ENCODE measurements around the gene SV2B.

SV2B gene

DNA sequence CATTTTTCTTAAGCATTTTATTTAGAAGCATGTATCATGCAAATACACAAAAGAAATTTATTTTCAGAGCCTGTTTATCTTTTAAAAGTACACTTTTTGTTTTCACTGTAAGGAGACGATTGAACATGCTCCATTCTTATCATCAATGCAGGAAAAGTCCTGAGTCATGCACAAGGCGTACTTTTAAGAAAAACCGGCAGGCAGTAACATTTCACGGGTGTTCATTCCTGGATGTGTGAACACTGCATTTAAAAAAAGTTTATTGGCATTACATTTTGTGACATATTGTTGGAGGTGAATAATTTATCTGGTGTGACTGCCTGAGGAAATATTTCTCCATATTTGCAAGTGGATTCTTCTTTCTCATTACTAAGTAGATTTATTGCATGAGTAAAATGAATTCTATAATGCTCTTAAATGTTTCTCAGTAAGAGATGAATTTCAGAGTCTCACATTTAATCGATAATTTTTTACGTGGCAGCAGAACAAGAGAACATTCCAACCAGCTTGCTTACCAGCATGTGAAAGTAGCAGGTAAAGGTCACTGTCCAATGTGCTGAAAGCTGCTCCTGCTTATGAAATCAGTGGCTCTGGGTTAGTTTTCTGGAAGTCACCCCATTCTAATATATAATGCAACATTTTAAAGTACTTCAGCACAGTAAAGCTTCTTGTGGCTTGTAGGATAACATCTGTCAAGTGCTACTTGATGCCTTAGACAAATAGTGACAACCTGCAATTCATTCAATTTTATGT lies 87.0 kb downstream of the SV2B start:
- Histone ChIP-seq H3K27me3 (ENCODE audit: insufficient read depth, low read depth, severe bottlenecking) (no peaks in the 10 kb centered on the region), H3K36me3 (no peaks in the 10 kb centered on the region), H3K9me3 (ENCODE audit: severe bottlenecking) (no peaks in the 10 kb centered on the region), H3K4me3 (ENCODE audit: low read depth, low read length) (no peak overlapping the region), H3K27ac (no peak overlapping the region)
- TF ChIP-seq, protein P1, sequence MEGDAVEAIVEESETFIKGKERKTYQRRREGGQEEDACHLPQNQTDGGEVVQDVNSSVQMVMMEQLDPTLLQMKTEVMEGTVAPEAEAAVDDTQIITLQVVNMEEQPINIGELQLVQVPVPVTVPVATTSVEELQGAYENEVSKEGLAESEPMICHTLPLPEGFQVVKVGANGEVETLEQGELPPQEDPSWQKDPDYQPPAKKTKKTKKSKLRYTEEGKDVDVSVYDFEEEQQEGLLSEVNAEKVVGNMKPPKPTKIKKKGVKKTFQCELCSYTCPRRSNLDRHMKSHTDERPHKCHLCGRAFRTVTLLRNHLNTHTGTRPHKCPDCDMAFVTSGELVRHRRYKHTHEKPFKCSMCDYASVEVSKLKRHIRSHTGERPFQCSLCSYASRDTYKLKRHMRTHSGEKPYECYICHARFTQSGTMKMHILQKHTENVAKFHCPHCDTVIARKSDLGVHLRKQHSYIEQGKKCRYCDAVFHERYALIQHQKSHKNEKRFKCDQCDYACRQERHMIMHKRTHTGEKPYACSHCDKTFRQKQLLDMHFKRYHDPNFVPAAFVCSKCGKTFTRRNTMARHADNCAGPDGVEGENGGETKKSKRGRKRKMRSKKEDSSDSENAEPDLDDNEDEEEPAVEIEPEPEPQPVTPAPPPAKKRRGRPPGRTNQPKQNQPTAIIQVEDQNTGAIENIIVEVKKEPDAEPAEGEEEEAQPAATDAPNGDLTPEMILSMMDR (IDR thresholded peaks at IDR 0.05; ENCODE audit: low read depth, low read length), result no peak
- no peak for DNase-seq

DNA sequence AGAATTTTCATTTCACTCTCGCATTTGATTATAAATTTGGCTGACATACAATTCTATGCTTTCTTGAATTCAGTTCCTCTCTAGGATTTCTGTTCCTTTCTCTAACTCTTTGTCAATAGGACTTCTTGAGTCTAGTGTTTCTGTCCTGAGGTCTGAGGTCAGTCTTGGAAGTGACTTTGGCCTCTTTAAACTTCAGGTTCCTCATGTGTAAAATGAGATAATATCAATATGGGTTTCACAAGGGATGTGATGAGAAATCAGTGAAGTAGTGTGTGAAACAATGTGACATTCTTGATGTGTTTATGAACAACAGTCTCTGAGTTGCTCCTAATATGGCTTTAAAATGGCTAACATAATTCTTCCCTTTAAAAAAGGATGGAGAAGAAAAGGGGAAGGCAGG lies 92.2 kb downstream of the SV2B start:
- DNase-seq, result no peak
- H3K9me3 ChIP-seq (ENCODE audit: severe bottlenecking), result no peaks in the 10 kb centered on the region
- TF ChIP-seq, protein P1 (IDR thresholded peaks at IDR 0.05; ENCODE audit: low read depth, low read length), result no peak
- H3K4me3 ChIP-seq (ENCODE audit: low read depth, low read length), result no peak overlapping the region
- no peaks in the 10 kb centered on the region for H3K36me3 ChIP-seq
- no peaks in the 10 kb centered on the region for H3K27me3 ChIP-seq (ENCODE audit: insufficient read depth, low read depth, severe bottlenecking)
- H3K27ac ChIP-seq, result no peak overlapping the region

DNA sequence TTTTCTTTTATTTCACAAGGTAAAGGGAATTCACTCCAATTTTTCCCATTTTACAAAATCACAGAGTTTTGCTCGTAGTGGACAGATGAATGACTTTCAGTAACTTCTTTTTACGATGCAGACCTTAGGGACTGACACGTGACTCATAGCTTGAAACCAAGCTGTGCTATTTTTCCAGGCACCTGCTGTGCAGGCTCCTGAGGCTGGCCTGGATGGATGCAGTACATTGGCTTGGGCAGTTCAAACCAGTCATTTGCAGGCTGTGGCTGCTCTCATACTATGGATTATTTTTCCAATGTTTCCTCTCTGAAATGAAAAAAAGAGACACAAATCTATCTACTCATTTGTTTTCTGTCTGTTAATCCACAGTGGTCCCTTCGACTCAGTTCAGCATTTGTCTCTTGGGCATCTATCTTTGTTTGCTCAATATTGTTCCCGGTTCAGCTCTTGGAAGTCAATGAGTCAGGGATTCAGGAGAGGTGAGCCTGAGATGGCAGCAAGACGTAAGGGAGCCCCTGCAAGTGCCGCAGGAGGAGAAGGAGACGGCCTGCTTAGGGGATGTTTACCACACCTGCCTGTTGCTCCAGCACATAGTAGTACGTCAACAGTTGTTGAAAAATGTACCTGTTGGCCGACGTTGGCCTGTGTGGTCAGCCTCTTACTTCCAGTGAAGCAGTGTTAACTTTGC lies 92.8 kb downstream of the SV2B start:
- no peaks in the 10 kb centered on the region for H3K36me3 ChIP-seq
- no peak overlapping the region for H3K27ac ChIP-seq
- no peaks in the 10 kb centered on the region for H3K27me3 ChIP-seq (ENCODE audit: insufficient read depth, low read depth, severe bottlenecking)
- TF ChIP-seq, protein P1 (IDR thresholded peaks at IDR 0.05; ENCODE audit: low read depth, low read length), result no peak
- no peaks in the 10 kb centered on the region for H3K9me3 ChIP-seq (ENCODE audit: severe bottlenecking)
- H3K4me3 ChIP-seq (ENCODE audit: low read depth, low read length), result no peak overlapping the region
- DNase-seq, result no peak

DNA sequence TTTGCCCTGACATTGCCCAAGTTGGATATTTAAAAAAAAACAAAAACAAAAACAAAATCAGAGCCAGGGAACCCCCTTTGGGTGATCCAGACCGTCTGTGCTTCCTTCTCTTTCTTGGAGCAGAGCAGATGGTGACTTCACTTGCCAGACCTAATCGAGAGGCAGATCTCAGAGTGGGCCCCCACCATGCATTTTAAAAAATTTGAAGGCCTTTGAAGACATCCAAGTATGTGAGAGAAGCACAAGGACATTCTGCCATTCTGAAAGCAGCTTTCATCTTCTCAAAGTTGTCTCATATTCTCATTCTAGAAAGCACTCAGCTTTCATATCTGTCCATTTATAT lies 93.3 kb downstream of the SV2B start:
- DNase-seq, result no peak
- Histone ChIP-seq H3K9me3 (ENCODE audit: severe bottlenecking) (no peaks in the 10 kb centered on the region), H3K27me3 (ENCODE audit: insufficient read depth, low read depth, severe bottlenecking) (no peaks in the 10 kb centered on the region), H3K4me3 (ENCODE audit: low read depth, low read length) (no peak overlapping the region), H3K36me3 (no peaks in the 10 kb centered on the region), H3K27ac (no peak overlapping the region)
- TF ChIP-seq, protein P1 (IDR thresholded peaks at IDR 0.05; ENCODE audit: low read depth, low read length), result no peak

DNA sequence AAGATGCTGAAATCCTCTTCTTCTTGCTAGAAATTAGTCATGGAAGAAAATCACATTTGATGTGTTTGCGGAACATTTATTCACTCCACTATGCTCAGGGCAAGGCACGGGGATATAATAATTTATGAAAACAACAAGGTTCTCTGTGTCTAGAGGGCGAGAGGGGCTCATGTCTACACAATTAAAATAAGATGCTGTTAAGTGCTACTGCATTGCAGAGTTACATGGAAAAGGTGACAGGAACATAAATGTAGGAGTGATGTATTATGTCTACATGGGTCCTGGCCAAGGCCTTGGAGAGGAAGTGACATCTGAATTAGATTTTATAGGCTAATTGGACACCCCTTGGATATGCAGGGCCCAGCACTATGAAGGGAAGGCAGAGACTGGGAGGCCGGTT lies 96.1 kb downstream of the SV2B start:
- H3K9me3 ChIP-seq (ENCODE audit: severe bottlenecking), result no peaks in the 10 kb centered on the region
- no peak overlapping the region for H3K27ac ChIP-seq
- DNase-seq, result no peak
- H3K27me3 ChIP-seq (ENCODE audit: insufficient read depth, low read depth, severe bottlenecking), result no peaks in the 10 kb centered on the region
- H3K36me3 ChIP-seq, result no peaks in the 10 kb centered on the region
- TF ChIP-seq, protein P1 (IDR thresholded peaks at IDR 0.05; ENCODE audit: low read depth, low read length), result no peak
- H3K4me3 ChIP-seq (ENCODE audit: low read depth, low read length), result no peak overlapping the region

All from WERI-Rb-1 (cell line).